C4-2B (cell line): ENCODE results near the gene ARHGAP26.

Source experiments
- ZFX ChIP-seq: fragments of 450-650 bp; IDR thresholded peaks from 2 replicates; pipeline ENCODE4 v1.6.1; 2017
- TF ChIP-seq, protein P1 (sequence below): fragments of 450-650 bp; conservative IDR thresholded peaks from 2 replicates; pipeline ENCODE4 v1.5.1; 2017; ENCODE audit warnings: mild to moderate bottlenecking

DNA sequence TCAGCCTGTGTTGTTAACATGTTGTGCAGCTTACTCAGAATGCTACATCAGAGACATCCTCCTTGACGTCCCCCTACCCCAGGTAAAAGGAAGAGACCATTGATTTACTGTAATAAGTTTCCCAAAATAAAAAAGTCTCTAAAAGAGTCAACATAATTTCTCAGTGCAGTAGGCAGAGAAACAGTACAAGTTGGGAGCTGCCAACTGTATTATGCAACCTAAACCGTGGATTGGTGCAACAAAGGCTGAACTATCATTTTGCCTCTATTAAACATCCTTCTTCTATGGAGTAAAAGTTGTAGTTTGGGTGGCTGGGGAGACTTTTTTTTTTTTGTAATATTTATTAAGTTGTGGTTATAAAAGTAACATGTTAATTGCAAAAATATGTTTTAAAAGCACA lies 425.3 kb downstream of the ARHGAP26 start:
- TF ChIP-seq, protein P1, sequence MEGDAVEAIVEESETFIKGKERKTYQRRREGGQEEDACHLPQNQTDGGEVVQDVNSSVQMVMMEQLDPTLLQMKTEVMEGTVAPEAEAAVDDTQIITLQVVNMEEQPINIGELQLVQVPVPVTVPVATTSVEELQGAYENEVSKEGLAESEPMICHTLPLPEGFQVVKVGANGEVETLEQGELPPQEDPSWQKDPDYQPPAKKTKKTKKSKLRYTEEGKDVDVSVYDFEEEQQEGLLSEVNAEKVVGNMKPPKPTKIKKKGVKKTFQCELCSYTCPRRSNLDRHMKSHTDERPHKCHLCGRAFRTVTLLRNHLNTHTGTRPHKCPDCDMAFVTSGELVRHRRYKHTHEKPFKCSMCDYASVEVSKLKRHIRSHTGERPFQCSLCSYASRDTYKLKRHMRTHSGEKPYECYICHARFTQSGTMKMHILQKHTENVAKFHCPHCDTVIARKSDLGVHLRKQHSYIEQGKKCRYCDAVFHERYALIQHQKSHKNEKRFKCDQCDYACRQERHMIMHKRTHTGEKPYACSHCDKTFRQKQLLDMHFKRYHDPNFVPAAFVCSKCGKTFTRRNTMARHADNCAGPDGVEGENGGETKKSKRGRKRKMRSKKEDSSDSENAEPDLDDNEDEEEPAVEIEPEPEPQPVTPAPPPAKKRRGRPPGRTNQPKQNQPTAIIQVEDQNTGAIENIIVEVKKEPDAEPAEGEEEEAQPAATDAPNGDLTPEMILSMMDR = no peak
- no peak for TF ChIP-seq ZFX
